Heart right ventricle (tissue), 16 donors: ENCODE data around the gene MB21D2. TPM values are rescaled to one million over a fixed set of nuclear protein-coding genes. Genes with fewer than 3 reads are reported as not detected.

Experiments
- ATAC-seq, 8 donors: fragments of 200-7000 bp; cut with Tn5 transposase; one replicate each; pipeline ENCODE4 v1.9.1; 2020; ENCODE audit warnings: mild to moderate bottlenecking in 8 of 8, moderate library complexity in 8 of 8, moderate number of reproducible peaks in 1 of 8
- DNase-seq, 2 donors: peaks; one replicate each; pipeline ENCODE4 v3.0.0-alpha.2; 2020
- H3K27ac ChIP-seq, 10 donors: fragments of 200-600 bp; sonication (generic) in 2 of 10; one replicate each; pipeline versions ENCODE4 v1.5.0 to v1.8.0; 2020 to 2022; ENCODE audit warnings: mild to moderate bottlenecking in 3 of 10
- H3K27me3 ChIP-seq, 7 donors: fragments of 200-600 bp; one replicate each; pipeline ENCODE4 v1.8.0; 2021 to 2022; ENCODE audit warnings: mild to moderate bottlenecking in 2 of 7
- H3K36me3 ChIP-seq, 9 donors: fragments of 200-600 bp; sonication (generic) in 1 of 9; one replicate each; pipeline versions ENCODE4 v1.5.0 to v1.8.0; 2020 to 2022; ENCODE audit warnings: mild to moderate bottlenecking in 2 of 9
- H3K4me1 ChIP-seq, 9 donors: fragments of 200-600 bp; sonication (generic) in 1 of 9; one replicate each; pipeline versions ENCODE4 v1.5.0 to v1.8.0; 2020 to 2022; ENCODE audit warnings: mild to moderate bottlenecking in 4 of 9
- H3K4me3 ChIP-seq, 10 donors: fragments of 200-600 bp; sonication (generic) in 2 of 10; one replicate each; pipeline versions ENCODE4 v1.5.0 to v1.8.0; 2020 to 2022; ENCODE audit warnings: mild to moderate bottlenecking in 7 of 10, moderate library complexity in 2 of 10
- H3K9me3 ChIP-seq, 11 donors: fragments of 200-600 bp in 10 of 11; sonication (generic) in 2 of 11; one replicate each; pipeline versions ENCODE4 v1.5.0 to v1.8.0; 2013 to 2022; ENCODE audit warnings: mild to moderate bottlenecking in 2 of 11, control low read depth in 1 of 11, moderate library complexity in 1 of 11
- CTCF ChIP-seq, 9 donors: fragments of 200-600 bp; sonication (generic) in 2 of 9; IDR thresholded peaks; one replicate each; pipeline versions ENCODE4 v1.5.0 to v1.8.0; 2021 to 2022; ENCODE audit warnings: antibody characterized with exemption in 9 of 9, mild to moderate bottlenecking in 5 of 9, moderate library complexity in 1 of 9
- WGBS, 2 donors: extraction: QIAGEN DNeasy Blood & Tissue Kit; methylation state at CpG; one replicate each; pipeline ENCODE4 v1.1.7; 2013; ENCODE audit warnings: inconsistent platforms in 1 of 2; 5-methylcytosine and 5-hydroxymethylcytosine counted together
- intact Hi-C, 10 donors: fragments of 100-400 bp; cut with DNase I; formaldehyde crosslinking; loops; one replicate each; pipeline versions ENCODE4 v1.11.1 to v1.14.2; 2022
- polyA plus RNA-seq, 2 donors: library from polyadenylated mRNA; stranded (reverse); fragments of 200-250 nt; gene quantifications; one replicate each; pipeline ENCODE4 v1.2.3, GENCODE V29; 2013
- total RNA-seq, 10 donors: library from RNA; stranded (reverse); fragmentation: NEBNext Ultra II Directional in 3 of 10; extraction: Animal tissue kit (Norgen Biotek cat#: 25700) in 3 of 10; gene quantifications; one replicate each; pipeline versions ENCODE4 v1.2.1 to v1.2.4, GENCODE V29; 2021 to 2023
- donor health status: Arrhythmogenic right ventricular cardiomyopathy.
- donor health status: ischemic (EF 13 %, LVEDD 7.1; RV severe dilation, severe dysfunction).
- donor health status: healthy with polysubstance abuse.
- donor health status: DM: no; HTN: yes; CAD: no.
- donor health status: DM: no; HTN: no; CAD: no.
- donor health status: ischemic (EF 25% LVEDD 6.9; RV normal size, moderate dysfunction).
- donor health status: ischemic (EF 25% LVEDD 5.7; RV mildly dilated, moderate dysfunction).
- donor health status: healthy.
- donor health status: DM: yes; HTN: yes; CAD: no.
- donor health status: Ischemic cardiomyopathy.
- donor health status: ischemic (EF 35%, LVEDD 5.7; RV mildly dilated, moderate dysfunction).
- donor health status: nonischemic (EF 11% LVEDD 7.7; RV severe dilation, severe dysfunction).
- donor health status: DM: yes; HTN: yes; CAD: no.
- donor health status: PGD.
- donor health status: ischemic (EF 29% LVEDD 5.4; RV normal size, mild dysfunction).
- donor health status: nonischemic (EF 23%, LVEDD 6.1; RV moderate dilation, normal function).

The MB21D2 gene
- total and polyA plus RNA-seq, 12 donors = 0.80 to 4.4 (median 2.8) TPM

GRCh38 chr3:192957441-192958021 lies 39.9 kb upstream of the MB21D2 start:
- no peak for TF ChIP-seq CTCF (IDR thresholded peaks at IDR 0.05)
- ATAC-seq = peak; percentile 79 to 98 (median 94)
- DNase-seq = peak in 1 of 2 donors; percentile 64
- H3K36me3 ChIP-seq = no peaks in the 10 kb centered on the region
- peaks cover 0 to 3% (median 0%) of the 10 kb centered on the region in 11 donors for H3K9me3 ChIP-seq
- WGBS, 2 donors = 39 to 44% methylated on average over 6 of the region's 6 CpGs
- H3K27me3 ChIP-seq = no peaks in the 10 kb centered on the region
- peak overlapping the region in 5 of 10 donors; percentile 10 to 20 (median 15) for H3K4me3 ChIP-seq
- H3K4me1 ChIP-seq = peaks cover 0 to 27% (median 6%) of the 10 kb centered on the region in 9 donors
- H3K27ac ChIP-seq = peak overlapping the region in 8 of 10 donors; percentile 36 to 92 (median 76)
- intact Hi-C loops = loop anchor here in 1 of 10 donors (5.0 kb wide), 1 partner anchor 1730 kb away; no protein-coding TSS in a partner anchor

GRCh38 chr3:192953926-192954325 lies 36.3 kb upstream of the MB21D2 start:
- no peak overlapping the region for H3K27ac ChIP-seq
- no peak for ATAC-seq
- intact Hi-C loops = no loop called here
- no peak for TF ChIP-seq CTCF (IDR thresholded peaks at IDR 0.05)
- 94 to 96% methylated on average over 5 of the region's 5 CpGs for WGBS, 2 donors
- H3K9me3 ChIP-seq = no peaks in the 10 kb centered on the region
- no peaks in the 10 kb centered on the region for H3K27me3 ChIP-seq
- peaks cover 0 to 27% (median 6%) of the 10 kb centered on the region in 9 donors for H3K4me1 ChIP-seq
- no peak overlapping the region for H3K4me3 ChIP-seq
- DNase-seq = no peak
- H3K36me3 ChIP-seq = no peaks in the 10 kb centered on the region

GRCh38 chr3:192947421-192947820 lies 29.8 kb upstream of the MB21D2 start:
- H3K4me3 ChIP-seq = no peak overlapping the region
- no peak for ATAC-seq
- H3K9me3 ChIP-seq = no peaks in the 10 kb centered on the region
- H3K27ac ChIP-seq = no peak overlapping the region
- 93% methylated on average over 1 of the region's 1 CpG for WGBS, 2 donors
- H3K27me3 ChIP-seq = no peaks in the 10 kb centered on the region
- no peak for TF ChIP-seq CTCF (IDR thresholded peaks at IDR 0.05)
- H3K36me3 ChIP-seq = no peaks in the 10 kb centered on the region
- DNase-seq = no peak
- intact Hi-C loops = no loop called here
- H3K4me1 ChIP-seq = peaks cover 0 to 8% (median 0%) of the 10 kb centered on the region in 9 donors

- Histone ChIP-seq H3K27ac (peak overlapping the region in 7 of 10 donors; percentile 1 to 74 (median 42)), H3K9me3 (no peaks in the 10 kb centered on the region), H3K4me1 (peaks cover 0 to 8% (median 0%) of the 10 kb centered on the region in 9 donors), H3K4me3 (peak overlapping the region in 2 of 10 donors; percentile 7 to 9), H3K27me3 (no peaks in the 10 kb centered on the region), H3K36me3 (no peaks in the 10 kb centered on the region)
- ATAC-seq = peak; percentile 64 to 93 (median 89)
- peak in 1 of 2 donors; percentile 53 for DNase-seq
- TF ChIP-seq CTCF (IDR thresholded peaks at IDR 0.05) = peak in 1 of 9 donors; percentile 8
- WGBS, 2 donors = 65 to 66% methylated on average over 2 of the region's 2 CpGs
- intact Hi-C loops = no loop called here
These were observed 25.7 kb upstream of the MB21D2 start for GRCh38 chr3:192943393-192943792.
